ENCODE measurements around the gene NXPE4.
"Not testable (repeated sequence)": the region's sequence is repeated elsewhere in the genome, so short reads cannot be mapped to it uniquely, and the experiment has no call there.

NXPE4 gene

GRCh38 chr11:114615448-114616361, 20.1 kb upstream of the NXPE4 start:
- no peak overlapping the region for H3K4me3 ChIP-seq (ENCODE audit: low read length)
- DNase-seq (ENCODE audit: low read depth) = no peak
- no peak for TF ChIP-seq CTCF (conservative IDR thresholded peaks at IDR 0.05; ENCODE audit: low read depth, low read length)

- no peak for TF ChIP-seq CTCF (conservative IDR thresholded peaks at IDR 0.05; ENCODE audit: low read depth, low read length)
- H3K4me3 ChIP-seq (ENCODE audit: low read length) = no peak overlapping the region
- no peak for DNase-seq (ENCODE audit: low read depth)
Measured at GRCh38 chr11:114614127-114614720, 18.6 kb upstream of the NXPE4 start.

- not testable (repeated sequence) for DNase-seq (ENCODE audit: low read depth); H3K4me3 ChIP-seq (ENCODE audit: low read length)
Measured at GRCh38 chr11:114613094-114613493, 17.5 kb upstream of the NXPE4 start.

- H3K4me3 ChIP-seq (ENCODE audit: low read length) = no peak overlapping the region
- DNase-seq (ENCODE audit: low read depth) = no peak
- no peak for TF ChIP-seq CTCF (conservative IDR thresholded peaks at IDR 0.05; ENCODE audit: low read depth, low read length)
Measured at GRCh38 chr11:114612686-114613085, 17.1 kb upstream of the NXPE4 start.

GRCh38 chr11:114612199-114612598, 16.6 kb upstream of the NXPE4 start:
- H3K4me3 ChIP-seq (ENCODE audit: low read length); DNase-seq (ENCODE audit: low read depth): not testable (repeated sequence)

GRCh38 chr11:114610984-114611944, 15.7 kb upstream of the NXPE4 start:
- TF ChIP-seq CTCF (conservative IDR thresholded peaks at IDR 0.05; ENCODE audit: low read depth, low read length) = no peak
- no peak for DNase-seq (ENCODE audit: low read depth)
- H3K4me3 ChIP-seq (ENCODE audit: low read length) = no peak overlapping the region

GRCh38 chr11:114610550-114610949, 15.0 kb upstream of the NXPE4 start:
- H3K4me3 ChIP-seq (ENCODE audit: low read length) = no peak overlapping the region
- DNase-seq (ENCODE audit: low read depth) = no peak
- no peak for TF ChIP-seq CTCF (conservative IDR thresholded peaks at IDR 0.05; ENCODE audit: low read depth, low read length)

Data from retinal pigment epithelial cell (primary cell).